Stimulated activated CD8-positive, alpha-beta memory T cell treated with anti-CD3 and anti-CD28 coated beads, Interleukin-4, amount 100 ng/mL, for 24 hours (primary cell): ENCODE measurements around the gene ZNF532.

Experiments
- DNase-seq: peaks from one replicate; pipeline ENCODE4 v3.0.0-alpha.2; 2020; ENCODE audit warnings: low read depth

The ZNF532 gene

DNA sequence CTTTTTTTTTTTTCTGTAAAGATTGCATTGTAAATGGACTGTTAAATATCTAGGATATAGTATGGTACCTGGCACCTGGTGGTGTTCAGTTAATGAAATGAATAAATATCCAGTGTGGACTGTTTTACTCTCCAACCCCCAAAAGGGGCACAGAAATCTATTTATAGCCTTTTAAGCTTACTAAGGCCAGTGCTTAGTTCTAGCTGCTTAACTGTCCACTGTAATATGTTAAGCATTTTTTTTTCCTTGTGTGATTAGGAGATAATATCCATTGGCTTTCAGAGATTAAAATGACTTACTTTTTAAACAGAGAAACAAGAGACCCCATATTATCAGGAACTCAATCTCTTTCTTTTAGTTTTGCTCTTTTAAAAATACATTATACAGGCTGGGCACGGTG is 84.4 kb downstream of the ZNF532 start:
- no peak for DNase-seq

DNA sequence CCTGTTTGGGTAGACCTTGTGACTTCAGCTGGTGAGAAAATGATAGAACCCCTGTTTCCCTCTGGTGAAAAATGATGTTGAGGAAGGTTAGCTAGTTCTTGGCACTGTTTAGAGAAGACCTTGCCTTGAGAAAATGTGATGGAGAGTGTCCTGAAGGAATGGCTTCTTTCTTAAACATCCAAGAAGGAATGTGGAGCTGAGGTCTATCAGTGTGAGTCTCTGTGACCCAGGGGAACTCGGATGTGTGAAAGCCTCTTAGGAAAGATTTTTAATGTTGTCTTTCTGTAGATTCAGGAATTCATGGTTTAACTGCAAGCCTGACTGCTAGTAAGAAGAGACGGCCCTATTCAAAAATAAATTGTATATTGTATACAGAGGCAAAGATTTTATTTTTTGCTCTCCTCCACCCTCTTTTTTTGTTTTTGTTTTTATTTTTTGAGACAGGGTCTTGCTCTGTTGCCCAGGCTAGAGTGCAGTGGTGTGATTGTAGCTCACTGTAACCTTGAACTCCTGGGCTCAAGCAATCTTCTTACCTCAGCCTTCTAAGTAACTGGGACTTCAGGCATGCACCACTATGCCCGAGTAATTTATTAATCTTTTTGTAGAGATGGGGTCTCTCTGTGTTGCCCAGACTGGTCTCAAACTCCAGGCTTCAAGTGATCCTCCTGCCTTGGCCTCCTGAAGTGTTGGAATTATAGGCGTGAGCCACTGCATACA is 87.5 kb downstream of the ZNF532 start:
- no peak for DNase-seq

DNA sequence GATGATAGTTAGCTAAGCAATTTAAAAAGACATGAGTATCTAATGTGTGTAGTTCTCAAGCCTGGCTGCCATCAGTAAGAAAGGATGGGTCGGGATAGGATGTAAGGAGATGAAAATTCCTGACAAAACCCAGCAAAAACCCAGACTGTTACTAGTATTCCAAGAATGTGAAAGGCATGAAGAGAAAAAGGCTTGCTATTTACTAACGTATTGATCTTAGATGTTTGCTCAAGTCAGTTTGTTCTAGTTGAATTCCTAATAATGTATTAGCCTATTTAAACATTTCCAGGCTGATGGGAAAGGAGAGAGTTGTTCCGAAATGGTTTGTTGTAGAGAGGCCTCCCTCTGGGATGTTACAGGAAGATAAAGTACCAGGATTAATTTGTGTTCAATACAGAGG is 88.2 kb downstream of the ZNF532 start:
- no peak for DNase-seq

DNA sequence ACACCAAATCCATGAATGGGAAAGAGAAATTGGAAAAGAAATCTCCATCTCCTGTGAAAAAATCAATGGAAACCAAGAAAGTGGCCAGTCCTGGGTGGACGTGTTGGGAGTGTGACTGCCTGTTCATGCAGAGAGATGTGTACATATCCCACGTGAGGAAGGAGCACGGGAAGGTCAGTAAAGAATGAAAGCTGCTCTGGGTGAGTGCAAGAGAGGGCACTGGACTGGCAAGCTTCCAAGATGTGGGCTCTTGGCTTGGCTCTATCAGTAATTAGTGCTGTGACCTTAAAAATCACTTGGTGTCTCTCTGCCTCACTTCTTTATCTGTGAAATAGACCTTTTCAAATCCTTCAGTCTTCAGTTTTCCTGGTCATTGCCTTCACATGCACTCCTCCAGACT is 89.0 kb downstream of the ZNF532 start:
- no peak for DNase-seq

DNA sequence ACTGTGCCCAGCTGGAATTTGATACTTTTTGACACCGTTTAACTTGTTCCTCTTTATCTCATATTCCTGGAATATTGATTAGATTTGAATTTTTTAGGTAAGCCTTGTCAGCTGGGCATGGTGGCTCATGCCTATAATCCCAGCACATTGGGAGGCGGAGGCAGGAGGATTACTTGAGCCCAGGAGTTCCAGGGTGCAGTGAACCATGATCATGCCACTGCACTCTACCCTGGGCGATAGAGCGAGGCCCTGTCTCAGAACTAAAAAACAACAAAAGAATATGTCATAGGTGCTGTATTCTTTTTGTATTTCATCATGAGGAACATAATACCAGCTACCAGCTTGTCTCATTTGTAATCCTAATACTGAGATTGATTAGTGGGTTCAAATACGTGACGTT is 90.3 kb downstream of the ZNF532 start:
- no peak for DNase-seq

DNA sequence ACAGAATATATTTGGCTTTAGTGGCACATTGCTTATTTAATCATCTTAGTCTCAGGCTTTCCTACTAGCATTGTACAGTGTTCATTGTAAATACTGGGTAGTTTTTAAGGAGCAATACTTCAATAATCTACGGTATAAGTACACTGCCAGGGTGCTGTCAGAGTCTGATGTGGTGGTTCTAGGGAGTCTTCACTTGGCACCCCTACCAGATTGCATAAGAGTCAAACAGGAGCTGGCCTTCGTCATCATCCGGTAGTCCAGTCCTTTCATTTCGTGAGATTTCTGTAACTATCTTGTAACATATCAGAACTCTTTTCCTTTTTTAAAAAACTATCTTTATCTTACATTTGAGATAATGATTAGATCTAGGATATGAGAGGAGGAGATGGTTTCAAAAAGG is 91.1 kb downstream of the ZNF532 start:
- no peak for DNase-seq

DNA sequence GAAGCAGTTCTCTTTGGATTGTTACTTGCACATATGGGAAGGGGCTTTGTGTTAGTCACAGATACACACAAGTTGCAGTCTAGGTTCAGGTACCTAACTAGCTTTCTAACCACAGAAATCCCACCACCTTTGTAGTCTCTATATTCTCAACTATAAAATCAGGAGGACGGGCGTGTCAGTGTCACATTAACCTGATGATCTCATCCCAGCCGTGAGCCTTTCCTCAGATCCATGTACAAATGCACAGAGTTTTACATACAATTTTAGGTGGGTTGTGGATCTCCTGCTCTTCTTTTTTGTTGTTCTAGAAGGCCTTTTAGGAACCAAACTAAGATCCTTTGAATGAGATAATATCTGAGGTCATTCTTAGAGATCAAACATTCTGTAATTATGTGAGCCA is 94.0 kb downstream of the ZNF532 start:
- no peak for DNase-seq

DNA sequence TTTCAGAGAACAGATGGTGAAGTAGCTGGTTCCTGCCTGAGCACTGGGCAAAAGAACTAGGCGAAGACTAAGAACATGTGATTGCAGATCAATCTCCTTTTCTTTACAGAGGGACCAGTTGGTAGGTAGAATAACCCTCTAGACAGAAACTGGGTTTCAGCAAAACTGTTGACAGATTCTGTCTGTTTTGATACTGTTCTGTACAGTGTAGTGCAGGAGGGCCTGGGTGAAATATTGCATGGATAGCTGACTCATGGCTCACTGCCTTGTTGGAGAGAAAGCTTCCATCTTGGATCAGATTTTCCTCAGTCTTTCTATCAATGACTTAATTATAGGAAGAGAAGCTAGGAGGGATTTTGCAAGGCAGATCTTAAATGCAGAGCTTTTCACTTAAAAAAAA is 95.8 kb downstream of the ZNF532 start:
- no peak for DNase-seq

DNA sequence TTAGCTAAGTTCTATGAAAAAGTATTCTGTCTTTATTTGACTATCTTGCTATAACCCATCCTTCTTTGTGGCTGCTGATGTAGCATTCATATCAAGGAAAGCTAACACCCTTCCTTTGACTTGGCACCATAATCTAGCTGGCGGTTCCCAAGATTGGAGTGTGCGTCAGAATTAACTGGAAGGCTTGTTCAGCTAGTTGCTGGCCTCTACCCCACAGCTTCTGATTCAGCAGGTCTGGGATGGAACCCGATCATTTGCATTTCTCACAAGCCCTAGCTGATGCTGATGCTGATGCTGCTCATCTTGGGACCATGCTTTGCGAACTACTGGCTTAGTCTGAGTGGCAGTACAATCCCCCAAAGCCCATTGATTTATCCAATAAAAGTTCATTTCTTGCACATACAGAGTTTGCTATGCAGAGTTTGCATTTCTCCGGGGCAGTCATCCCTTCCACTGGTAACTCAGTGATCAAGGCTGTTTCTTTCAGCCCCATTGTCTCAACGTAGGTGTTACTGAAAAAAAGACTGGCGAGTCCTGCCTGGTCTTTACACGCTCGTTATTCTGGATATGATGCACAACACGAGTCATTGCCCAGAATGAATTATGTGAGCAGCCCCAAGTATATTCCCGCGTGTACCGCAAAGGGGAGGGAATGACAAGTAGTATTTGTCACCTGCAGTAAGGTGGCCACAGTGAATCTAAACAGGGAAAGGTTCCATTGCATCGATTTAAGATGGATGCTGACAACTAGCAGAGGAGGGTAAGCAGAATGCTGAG is 96.5 kb downstream of the ZNF532 start:
- DNase-seq, result no peak

DNA sequence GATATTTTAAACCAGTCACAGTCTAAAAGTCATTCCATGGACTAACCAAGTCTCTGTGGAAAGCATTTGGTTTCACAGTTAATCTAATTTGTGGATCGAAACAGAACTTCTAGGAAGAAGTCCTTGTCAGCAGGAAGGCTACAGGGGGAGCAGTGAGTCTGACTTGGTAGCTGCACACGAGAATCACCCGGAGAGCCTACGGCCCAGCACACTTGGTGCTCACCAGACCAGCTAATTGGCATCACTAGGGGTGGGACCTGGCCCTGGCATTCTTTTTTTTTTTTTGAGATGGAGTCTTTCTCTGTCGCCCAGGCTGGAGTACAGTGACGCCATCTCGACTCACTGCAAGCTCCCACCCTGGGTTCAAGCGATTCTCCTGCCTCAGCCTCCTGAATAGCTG is 97.7 kb downstream of the ZNF532 start:
- DNase-seq, result no peak

DNA sequence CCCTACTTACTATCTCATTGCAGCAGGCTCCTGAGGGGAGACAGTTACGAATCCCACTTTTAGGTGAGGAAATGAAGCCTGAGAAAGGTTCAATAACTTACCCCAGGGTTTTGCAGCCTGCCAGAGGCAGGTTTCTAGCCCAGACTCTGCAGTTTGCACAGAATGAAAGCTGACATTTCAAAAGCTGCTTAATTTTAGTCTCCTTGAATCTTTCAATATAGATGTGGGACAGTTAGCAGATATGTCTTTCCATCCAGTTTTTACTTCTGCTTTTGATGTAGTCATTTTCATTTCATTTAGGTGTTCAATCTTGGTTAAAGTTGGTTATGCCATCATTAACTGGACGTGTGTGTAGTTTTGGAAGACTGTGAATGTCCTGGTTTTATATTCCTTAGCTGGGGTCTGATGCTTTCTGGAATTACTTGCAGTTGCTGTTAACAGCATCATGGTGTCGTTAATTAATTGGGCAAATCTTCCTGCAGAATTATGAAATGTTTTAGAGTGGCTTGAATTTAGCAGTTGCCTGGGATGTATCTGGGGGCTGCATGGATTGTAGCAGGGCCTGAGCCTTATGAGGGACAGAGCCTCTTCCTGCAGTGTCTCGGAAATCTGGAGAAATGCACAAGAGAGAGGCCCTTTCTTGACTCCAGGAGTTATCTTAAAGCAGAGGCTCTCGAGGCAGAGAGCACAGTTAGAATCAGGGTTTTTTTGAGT is 100.8 kb downstream of the ZNF532 start:
- no peak for DNase-seq

DNA sequence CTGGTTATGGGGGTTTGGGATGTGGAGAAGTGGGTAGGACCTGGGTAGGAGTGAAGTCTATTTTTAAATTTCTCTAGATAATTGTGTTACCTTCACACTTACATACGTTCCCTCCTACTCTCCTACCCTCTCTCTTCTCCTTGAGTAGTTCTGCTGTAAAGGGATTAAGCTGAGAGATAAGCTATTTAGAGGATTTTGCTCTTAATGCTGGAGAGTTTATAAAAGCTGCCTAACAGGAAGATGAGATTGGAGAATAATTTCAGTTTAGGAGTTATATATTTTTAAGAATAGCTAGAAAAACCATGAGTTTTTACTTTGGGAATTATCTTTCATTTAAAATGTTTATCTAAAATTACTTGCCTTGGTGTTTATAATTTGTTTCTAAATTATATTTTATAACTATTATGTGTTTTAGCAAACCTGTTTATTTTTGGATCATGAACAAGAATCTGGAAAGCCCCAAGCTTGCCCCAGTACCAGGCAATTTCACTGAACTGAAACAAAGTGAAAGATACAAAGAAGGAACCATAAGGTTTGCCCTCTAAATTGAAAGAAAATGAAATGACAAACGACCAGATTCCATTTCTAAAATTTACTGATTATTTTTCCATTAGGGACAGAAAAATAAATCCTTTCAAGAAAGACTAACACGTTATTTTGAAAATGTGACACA is 101.5 kb downstream of the ZNF532 start:
- DNase-seq, result no peak

DNA sequence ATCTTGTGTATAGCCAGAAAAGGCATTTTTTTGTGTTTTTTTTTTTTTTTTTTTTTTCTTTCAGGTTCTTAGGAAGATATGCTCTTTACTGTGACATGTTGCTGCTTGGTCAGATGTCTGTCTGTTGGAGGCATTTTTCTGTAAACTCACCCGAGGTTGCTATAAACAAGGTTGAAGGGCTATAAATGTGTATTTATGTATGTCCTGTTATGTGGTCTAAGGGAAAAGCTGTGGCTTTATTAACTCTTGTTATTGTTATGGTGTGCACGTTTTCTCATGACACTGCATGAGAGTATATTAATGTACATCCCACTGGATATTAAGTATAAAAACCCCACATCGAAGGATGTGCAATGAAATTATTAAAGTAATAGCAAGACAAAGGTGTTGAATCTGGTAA is 102.0 kb downstream of the ZNF532 start:
- no peak for DNase-seq

DNA sequence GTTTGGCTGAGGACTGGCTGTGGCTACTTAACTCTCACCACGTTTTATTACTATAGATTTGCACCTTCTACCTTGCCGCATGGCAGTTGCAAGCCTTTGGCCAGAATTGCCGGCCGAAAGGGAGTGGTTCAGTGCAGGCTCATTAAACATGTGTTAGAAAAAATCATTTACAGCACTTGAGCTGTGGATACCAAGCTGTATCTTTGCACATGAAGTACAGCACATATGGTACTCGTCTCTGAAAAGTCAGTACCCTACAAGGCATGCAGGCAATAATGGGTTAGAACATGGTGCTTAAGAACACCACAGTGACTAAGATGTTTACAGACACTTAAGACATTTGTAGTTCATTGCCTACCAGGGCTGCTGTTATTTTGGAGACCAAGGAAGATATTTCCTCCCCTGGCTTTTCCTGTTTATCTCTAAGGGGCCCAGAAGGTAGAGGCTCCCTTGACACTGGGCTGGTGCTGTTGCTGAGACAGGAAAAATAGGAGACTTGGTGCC is 103.1 kb downstream of the ZNF532 start:
- no peak for DNase-seq

DNA sequence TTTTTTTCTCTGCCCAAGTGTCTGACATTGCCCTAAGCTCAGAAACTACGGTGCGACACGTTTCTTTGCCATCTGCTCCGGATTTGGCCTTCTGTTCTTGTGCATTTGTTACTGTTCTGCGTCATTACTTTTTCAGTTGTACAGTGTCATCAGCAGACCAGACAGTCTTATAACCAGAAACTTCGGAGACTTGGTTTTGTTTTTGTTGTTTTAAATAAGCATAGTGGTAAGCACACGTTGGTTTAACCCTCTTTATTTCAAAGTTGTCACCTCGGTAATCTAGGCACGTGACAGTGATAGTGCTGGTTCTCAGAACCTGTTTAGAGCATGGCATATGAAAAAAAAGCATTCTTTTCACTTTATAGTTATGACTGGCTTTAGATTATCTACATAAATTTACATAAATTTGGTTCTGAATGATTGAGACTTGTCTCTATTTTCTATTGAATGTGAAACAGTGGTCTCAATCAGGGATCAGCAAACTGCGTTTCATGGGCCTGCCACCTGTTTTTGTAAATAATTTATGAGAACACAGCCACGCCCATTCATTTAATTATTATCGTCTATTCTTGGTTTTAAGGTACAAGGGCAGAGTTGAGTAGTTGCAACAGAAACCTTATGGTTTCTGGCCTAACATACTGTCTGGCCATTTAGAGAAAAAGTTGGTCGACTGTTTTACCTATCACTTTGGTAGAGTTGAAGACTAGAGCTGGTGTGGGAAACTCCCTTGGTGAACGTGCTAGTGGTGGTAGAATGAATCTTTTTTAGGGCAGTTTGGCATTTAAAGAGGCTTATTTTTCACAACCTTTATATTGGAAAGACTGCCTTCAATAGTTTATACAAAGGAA is 106.5 kb downstream of the ZNF532 start:
- no peak for DNase-seq

DNA sequence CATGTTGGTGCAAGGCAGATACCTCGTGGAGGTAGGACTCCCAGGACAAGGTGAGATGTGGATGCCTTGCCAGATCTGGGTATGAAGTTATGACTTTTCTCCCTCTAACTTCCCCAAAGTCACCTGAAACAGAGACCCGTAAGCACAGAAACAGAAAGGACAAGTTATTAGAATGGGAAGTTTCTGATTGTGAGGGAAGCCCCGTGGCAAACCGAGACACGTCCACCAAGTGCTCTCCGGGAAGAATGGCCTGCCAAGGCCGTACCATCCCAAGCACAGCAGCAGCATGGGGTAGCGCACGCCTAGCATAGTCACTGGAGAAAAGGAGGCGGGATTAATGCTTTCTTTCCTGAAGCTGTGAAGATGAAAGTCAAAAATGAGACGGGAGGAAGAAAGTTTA is 110.6 kb downstream of the ZNF532 start:
- DNase-seq, result no peak

DNA sequence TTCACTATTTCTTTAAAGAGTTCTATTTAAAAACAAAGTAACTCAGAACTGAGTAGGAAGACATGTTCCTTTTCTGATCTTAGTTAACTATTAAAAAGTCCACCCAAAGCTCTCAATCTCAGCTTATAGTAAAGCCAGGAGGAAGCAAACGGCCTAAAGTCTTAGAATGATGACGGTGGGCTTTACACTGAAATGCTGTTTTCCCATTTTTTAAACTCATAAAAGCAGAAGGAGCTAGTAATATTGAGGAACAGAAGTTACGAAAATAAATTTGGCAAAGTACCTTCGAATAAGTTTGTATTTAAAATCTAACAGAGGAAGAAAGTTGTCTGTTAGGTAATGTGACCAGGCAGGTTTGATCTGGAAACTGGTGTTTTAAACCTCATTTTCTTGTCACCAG is 111.1 kb downstream of the ZNF532 start:
- no peak for DNase-seq

DNA sequence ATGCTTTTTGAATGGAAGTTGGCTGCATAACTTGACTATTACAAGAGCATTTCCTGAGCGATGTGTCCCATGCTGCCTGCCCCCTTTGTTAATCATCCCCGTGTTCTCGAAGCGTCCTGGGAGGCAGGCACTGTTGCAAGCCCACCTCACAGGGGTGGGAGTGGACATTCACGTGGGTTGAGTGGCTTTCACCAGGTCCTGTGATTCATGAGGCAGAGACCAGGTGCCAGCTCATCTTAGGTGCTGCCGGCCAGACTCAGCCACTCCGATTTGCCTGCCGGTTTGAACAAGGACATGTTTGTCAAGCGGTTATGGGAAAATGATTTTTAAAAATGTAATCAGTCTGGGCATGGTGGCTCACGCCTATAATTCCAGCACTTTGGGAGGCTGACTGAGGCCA is 112.5 kb downstream of the ZNF532 start:
- no peak for DNase-seq

DNA sequence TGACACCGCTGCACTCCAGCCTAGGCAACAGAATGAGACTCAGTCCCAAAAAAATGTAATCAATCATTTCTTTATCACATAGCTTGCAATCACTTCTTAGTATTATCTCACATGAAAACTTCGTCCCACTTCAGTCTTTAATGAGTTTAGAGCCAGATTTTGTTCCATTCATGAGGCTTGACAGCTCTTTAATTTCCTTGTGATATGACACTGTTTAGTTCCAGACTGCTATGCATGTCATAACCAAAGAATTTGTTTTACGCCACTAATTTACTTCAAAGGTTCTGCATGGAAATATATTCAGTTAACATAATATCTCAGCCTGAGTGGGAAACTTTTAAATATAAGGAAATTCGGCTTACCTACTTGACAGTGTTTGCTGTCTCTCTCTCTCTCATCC is 113.1 kb downstream of the ZNF532 start:
- no peak for DNase-seq

DNA sequence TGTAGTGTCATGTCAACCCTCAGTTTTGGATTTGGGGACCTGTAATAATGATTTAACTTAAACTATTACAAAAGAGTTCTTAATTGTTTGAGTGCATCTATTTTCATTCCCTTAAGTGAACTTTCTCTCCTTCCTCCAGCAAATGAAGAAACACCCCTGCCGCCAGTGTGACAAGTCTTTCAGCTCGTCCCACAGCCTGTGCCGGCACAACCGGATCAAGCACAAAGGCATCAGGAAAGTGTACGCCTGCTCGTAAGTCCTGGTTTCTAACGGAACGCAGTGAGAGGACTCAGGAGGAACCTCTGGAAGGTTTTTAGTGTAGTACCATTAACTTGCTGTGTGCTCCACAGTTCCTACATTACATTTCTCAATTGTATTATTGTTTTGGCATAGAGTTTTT is 114.2 kb downstream of the ZNF532 start:
- no peak for DNase-seq

DNA sequence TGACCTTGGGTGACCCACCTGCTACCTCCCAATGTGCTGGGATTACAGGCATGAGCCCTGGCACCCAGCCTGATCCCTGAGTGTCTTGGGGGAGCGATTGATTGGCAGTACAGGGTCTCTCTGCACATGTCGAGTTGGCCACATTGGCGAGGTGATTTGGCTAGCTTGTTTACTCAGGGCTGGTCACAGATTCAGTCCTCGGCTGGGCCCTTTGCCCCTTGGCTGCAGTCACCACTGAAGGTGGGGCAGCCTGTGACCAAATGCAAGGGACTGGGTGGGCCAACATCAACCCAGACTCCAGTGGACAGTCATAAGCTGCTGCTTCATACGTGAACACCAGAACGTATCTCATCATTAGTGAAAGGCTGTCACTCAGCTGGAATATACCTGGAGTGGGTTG is 114.9 kb downstream of the ZNF532 start:
- no peak for DNase-seq

DNA sequence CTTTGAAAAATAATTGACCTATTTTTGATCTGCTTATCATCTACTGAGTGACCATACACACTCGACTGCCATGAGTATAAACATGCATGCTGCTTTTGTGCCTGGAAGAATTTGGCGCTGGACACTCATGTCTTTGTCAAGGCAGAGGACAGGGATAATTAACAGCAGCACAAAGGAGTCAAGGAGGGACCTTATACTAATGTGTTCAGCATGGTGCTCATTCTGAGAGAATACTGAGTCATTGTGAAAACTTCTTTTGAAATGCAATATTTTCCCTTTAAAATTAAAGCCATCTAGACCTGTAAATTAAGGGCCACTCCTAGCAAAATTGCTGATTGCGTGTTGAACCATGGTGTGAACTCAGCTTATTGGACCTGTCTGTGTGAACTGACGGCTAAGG is 116.3 kb downstream of the ZNF532 start:
- no peak for DNase-seq
